Measurements from ENCODE around the gene STK32B. TPM values are rescaled to one million over a fixed set of nuclear protein-coding genes. Genes with fewer than 3 reads are reported as not detected.
"Not testable (repeated sequence)": the region's sequence is repeated elsewhere in the genome, so short reads cannot be mapped to it uniquely, and the experiment has no call there.

Gene STK32B
- total RNA-seq, 2 experiments from 2014 or later = not detected

DNA sequence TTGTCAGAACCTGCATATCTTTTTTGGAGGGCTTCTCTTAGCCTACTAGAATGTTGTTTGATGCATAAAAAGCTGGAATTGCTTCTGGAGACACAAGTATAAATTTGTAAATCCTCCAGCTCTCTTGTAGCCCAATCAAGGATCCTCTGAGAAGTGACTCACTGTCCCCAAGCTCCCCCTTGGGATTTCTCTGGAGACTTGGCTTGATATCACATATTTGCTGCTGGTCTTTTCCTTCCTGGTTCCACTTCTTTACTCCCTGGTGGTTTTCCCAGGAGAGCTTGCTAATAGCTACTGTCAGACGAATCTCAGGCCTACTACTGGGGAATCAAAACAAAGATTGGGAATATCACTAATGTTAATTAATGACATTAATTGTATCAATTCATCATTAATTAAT, 173.1 kb downstream of the STK32B start:
- Mint-ChIP-seq H3K4me1 (no peaks in the 10 kb centered on the region), H3K27me3 (no peaks in the 10 kb centered on the region), H3K4me3 (no peak overlapping the region), H3K9me3 (peaks cover 16% of the 10 kb centered on the region), H3K27ac (no peak overlapping the region), H3K36me3 (no peaks in the 10 kb centered on the region)
- DNase-seq = no peak

DNA sequence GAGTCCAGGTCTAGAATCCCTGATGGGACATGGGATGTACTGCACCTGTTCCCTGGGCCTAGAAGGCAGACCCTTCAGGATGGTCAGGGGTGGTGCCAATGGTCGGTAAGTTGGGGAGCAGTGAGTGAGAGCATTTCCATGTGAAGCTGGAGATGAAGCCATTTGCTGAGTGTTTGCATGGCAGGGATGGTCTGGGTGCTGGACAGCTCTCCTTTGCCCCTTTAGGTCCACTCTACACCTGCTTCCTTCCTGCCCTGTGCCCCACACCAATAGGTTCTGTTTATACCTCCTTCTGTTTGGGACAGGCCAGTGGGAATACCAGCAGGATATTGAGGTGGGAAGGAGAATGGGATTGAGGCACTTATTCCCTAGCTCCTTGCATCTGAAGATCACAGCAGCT, 181.3 kb downstream of the STK32B start:
- H3K27me3 Mint-ChIP-seq = peaks cover 3% of the 10 kb centered on the region
- no peak overlapping the region for H3K27ac Mint-ChIP-seq
- no peaks in the 10 kb centered on the region for H3K4me1 Mint-ChIP-seq
- H3K36me3 Mint-ChIP-seq = no peaks in the 10 kb centered on the region
- H3K9me3 Mint-ChIP-seq = no peaks in the 10 kb centered on the region
- no peak for DNase-seq
- H3K4me3 Mint-ChIP-seq = no peak overlapping the region

GRCh38 chr4:5237086-5237660, 185.9 kb downstream of the STK32B start:
- no peaks in the 10 kb centered on the region for H3K9me3 Mint-ChIP-seq
- H3K27ac Mint-ChIP-seq = no peak overlapping the region
- H3K27me3 Mint-ChIP-seq = no peaks in the 10 kb centered on the region
- no peaks in the 10 kb centered on the region for H3K4me1 Mint-ChIP-seq
- H3K36me3 Mint-ChIP-seq = no peaks in the 10 kb centered on the region
- DNase-seq = no peak
- no peak overlapping the region for H3K4me3 Mint-ChIP-seq

DNA sequence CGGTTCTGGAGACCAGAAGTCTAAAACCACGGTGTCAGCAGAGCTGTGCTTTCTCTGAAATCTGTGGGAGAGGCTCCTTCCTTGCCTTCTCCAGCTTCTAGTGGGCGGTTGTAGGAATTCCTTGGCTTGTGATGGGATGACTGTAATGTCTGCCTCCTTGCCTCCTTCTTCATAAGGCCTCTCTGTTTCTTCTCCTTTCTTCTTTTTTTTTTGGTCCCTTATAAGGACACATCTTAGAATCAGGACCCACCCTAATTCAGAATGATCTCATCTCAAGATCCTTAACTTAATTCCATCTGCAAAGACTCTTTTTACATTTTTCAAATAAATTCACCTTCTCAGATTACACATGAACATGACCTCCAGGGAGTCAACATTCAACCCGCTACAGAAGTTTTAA, 186.9 kb downstream of the STK32B start:
- H3K36me3 Mint-ChIP-seq = no peaks in the 10 kb centered on the region
- no peak overlapping the region for H3K4me3 Mint-ChIP-seq
- no peaks in the 10 kb centered on the region for H3K4me1 Mint-ChIP-seq
- H3K27me3 Mint-ChIP-seq = no peaks in the 10 kb centered on the region
- no peak for DNase-seq
- no peaks in the 10 kb centered on the region for H3K9me3 Mint-ChIP-seq
- H3K27ac Mint-ChIP-seq = no peak overlapping the region

- H3K4me1 Mint-ChIP-seq, H3K9me3 Mint-ChIP-seq, H3K27me3 Mint-ChIP-seq, H3K27ac Mint-ChIP-seq, H3K4me3 Mint-ChIP-seq, H3K36me3 Mint-ChIP-seq, DNase-seq: not testable (repeated sequence)
Measured at GRCh38 chr4:5247061-5247460, 195.8 kb downstream of the STK32B start.

DNA sequence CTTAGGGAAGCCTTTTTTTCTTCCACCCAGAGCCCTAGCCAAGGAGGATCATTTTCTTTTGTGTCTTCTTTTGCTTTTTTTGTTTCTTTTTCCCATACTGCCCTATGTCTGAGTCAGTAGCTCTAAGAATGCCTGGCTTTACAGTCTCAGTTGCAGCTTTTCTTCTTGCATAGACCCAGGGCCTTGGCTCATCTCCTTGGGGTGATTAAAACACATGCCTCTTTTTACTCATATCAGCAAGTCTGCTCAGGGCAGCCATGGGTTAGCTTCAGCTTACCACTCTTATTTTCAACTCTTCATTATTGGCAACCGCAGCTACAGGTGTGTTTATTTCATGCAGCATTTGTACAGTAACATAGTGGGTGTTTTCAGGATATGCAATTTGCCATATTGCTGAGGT, 196.5 kb downstream of the STK32B start:
- Mint-ChIP-seq H3K27ac (no peak overlapping the region), H3K27me3 (no peaks in the 10 kb centered on the region), H3K4me3 (no peak overlapping the region), H3K4me1 (peaks cover 3% of the 10 kb centered on the region), H3K9me3 (no peaks in the 10 kb centered on the region), H3K36me3 (no peaks in the 10 kb centered on the region)
- DNase-seq = no peak

- Mint-ChIP-seq H3K4me1 (peaks cover 3% of the 10 kb centered on the region), H3K9me3 (no peaks in the 10 kb centered on the region), H3K27ac (no peak overlapping the region), H3K36me3 (no peaks in the 10 kb centered on the region), H3K4me3 (no peak overlapping the region), H3K27me3 (no peaks in the 10 kb centered on the region)
- no peak for DNase-seq
Measured at GRCh38 chr4:5249727-5250126, 198.4 kb downstream of the STK32B start.

- H3K27ac Mint-ChIP-seq, H3K9me3 Mint-ChIP-seq, H3K36me3 Mint-ChIP-seq, H3K4me1 Mint-ChIP-seq, H3K27me3 Mint-ChIP-seq, DNase-seq, H3K4me3 Mint-ChIP-seq: not testable (repeated sequence)
Measured at GRCh38 chr4:5250536-5250935, 199.3 kb downstream of the STK32B start.

GRCh38 chr4:5256421-5256820, 205.1 kb downstream of the STK32B start:
- Mint-ChIP-seq H3K36me3 (no peaks in the 10 kb centered on the region), H3K9me3 (no peaks in the 10 kb centered on the region), H3K4me1 (no peaks in the 10 kb centered on the region), H3K27me3 (no peaks in the 10 kb centered on the region), H3K4me3 (no peak overlapping the region), H3K27ac (no peak overlapping the region)
- no peak for DNase-seq

DNA sequence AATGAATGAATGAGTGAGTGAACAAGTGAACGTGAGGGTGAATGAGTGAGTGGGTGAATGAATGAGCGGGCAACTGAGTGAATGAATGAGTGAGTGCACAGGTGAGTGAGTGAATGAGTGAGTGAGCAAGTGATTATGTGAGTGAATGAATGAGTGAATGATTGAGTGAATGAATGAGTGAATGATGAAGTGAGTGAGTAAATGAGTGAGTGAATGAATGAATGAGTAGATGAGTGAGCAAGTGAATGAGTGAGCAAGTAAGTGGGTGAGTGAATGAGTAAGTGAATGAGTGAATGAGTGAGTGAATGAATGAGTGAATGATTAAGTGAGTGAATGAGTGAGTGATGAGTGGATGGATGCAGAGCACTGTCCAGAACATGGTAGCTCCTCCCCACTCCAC, 205.8 kb downstream of the STK32B start:
- Mint-ChIP-seq H3K4me1 (no peaks in the 10 kb centered on the region), H3K36me3 (no peaks in the 10 kb centered on the region), H3K27ac (no peak overlapping the region), H3K4me3 (no peak overlapping the region), H3K27me3 (no peaks in the 10 kb centered on the region), H3K9me3 (no peaks in the 10 kb centered on the region)
- no peak for DNase-seq

DNA sequence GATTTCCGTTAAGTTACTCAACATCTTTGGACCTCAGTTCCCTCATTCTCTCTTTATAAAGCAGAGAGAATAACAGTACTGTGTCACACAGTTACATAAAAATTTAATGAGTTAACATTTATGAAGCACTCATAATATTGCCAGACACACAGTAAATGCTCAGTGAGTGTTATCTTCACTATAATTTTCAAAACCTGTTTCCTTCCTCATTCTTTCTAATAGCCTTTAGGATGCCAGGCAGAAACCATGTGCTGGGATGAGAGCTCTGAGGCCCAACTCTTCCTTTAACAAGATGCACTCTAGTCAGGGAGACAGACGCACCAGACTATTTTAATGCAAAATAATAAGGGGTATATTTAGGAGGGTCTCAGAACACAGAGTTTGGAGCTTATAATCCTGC, 208.2 kb downstream of the STK32B start:
- Mint-ChIP-seq H3K36me3 (no peaks in the 10 kb centered on the region), H3K27ac (no peak overlapping the region), H3K9me3 (no peaks in the 10 kb centered on the region), H3K4me1 (no peaks in the 10 kb centered on the region), H3K4me3 (no peak overlapping the region), H3K27me3 (no peaks in the 10 kb centered on the region)
- no peak for DNase-seq

GRCh38 chr4:5260121-5260520, 208.8 kb downstream of the STK32B start:
- Mint-ChIP-seq H3K9me3 (no peaks in the 10 kb centered on the region), H3K4me1 (no peaks in the 10 kb centered on the region), H3K27me3 (no peaks in the 10 kb centered on the region), H3K27ac (no peak overlapping the region), H3K4me3 (no peak overlapping the region), H3K36me3 (no peaks in the 10 kb centered on the region)
- DNase-seq = no peak

DNA sequence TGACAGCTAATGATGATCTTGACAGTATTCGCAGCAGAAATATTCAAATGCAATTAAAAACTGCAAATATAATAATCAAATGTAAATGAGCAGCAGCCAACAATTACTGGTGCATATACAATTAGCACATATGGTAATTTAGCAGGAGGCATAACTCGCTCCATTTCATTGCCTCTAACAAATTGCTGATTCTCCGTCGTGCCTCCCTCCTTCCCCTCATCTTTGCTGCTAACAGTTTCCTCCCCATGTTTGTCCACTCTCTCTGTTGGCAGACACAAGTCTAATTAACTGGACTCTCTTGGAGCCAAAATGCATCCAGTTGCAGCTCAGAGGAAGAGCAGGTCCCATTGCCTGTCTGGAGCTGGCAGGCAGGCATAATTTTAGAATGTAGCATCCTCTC, 210.6 kb downstream of the STK32B start:
- H3K36me3 Mint-ChIP-seq = no peaks in the 10 kb centered on the region
- H3K4me1 Mint-ChIP-seq = no peaks in the 10 kb centered on the region
- no peak overlapping the region for H3K27ac Mint-ChIP-seq
- DNase-seq = no peak
- no peaks in the 10 kb centered on the region for H3K27me3 Mint-ChIP-seq
- no peaks in the 10 kb centered on the region for H3K9me3 Mint-ChIP-seq
- H3K4me3 Mint-ChIP-seq = no peak overlapping the region

DNA sequence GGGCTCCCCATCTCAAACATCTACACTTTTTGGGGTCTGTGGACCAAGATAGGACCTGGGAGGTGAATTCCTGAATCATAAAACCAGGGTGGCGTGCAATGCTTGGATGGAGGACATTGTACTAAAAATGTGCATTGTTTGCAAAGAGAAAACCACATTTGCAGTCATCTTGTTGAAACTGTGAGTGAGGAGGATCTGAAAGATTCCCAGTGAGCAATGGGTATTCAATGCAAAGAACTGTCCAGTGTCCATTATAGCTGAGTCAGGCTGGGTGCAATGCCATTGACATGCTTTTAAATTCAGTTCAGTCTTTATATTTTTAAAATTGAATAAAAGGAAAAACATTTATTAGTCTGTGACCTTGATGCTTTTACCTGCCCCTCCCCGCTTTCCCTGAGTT, 215.7 kb downstream of the STK32B start:
- Mint-ChIP-seq H3K27ac (no peak overlapping the region), H3K9me3 (no peaks in the 10 kb centered on the region), H3K4me3 (no peak overlapping the region), H3K4me1 (no peaks in the 10 kb centered on the region), H3K27me3 (no peaks in the 10 kb centered on the region), H3K36me3 (no peaks in the 10 kb centered on the region)
- DNase-seq = no peak

GRCh38 chr4:5267408-5267807, 216.1 kb downstream of the STK32B start:
- Mint-ChIP-seq H3K27ac (no peak overlapping the region), H3K9me3 (no peaks in the 10 kb centered on the region), H3K4me3 (no peak overlapping the region), H3K27me3 (no peaks in the 10 kb centered on the region), H3K36me3 (no peaks in the 10 kb centered on the region), H3K4me1 (no peaks in the 10 kb centered on the region)
- DNase-seq = no peak

- Mint-ChIP-seq H3K9me3 (peaks cover 3% of the 10 kb centered on the region), H3K4me1 (no peaks in the 10 kb centered on the region), H3K4me3 (no peak overlapping the region), H3K27me3 (no peaks in the 10 kb centered on the region), H3K27ac (no peak overlapping the region), H3K36me3 (no peaks in the 10 kb centered on the region)
- no peak for DNase-seq
Measured at GRCh38 chr4:5276475-5277075, 225.3 kb downstream of the STK32B start.

Measured in activated naive CD8-positive, alpha-beta T cell treated with anti-CD3 and anti-CD28 coated beads for 36 hours (primary cell).